ENCODE data around the gene SOCS3. TPM values are rescaled to one million over a fixed set of nuclear protein-coding genes. Genes with fewer than 3 reads are reported as not detected.
A peak's percentile ranks its signal among the peaks of the same experiment; 100 is the strongest.

The SOCS3 gene
- total RNA-seq, 1 experiment from 2014 or later = 103 TPM

GRCh38 chr17:78374631-78375274 lies 14.9 kb upstream of the SOCS3 start:
- DNase-seq = peak; percentile 68
- BruUV-seq (replicated peaks) = no TSS peak
- TF ChIP-seq EZH2phosphoT487 (IDR thresholded peaks at IDR 0.05; ENCODE audit: borderline replicate concordance, low read length) = no peak
- no peak for TF ChIP-seq CTCF (conservative IDR thresholded peaks at IDR 0.05; ENCODE audit: low read depth, low read length)
- TF ChIP-seq EZH2 (IDR thresholded peaks at IDR 0.05; ENCODE audit: low read length, unreplicated experiment) = no peak
- no peaks in the 10 kb centered on the region for H3K27me3 ChIP-seq (ENCODE audit: low read length)
- H3K4me1 ChIP-seq (ENCODE audit: insufficient read depth, low read length) = peaks cover 42% of the 10 kb centered on the region
- H4K20me1 ChIP-seq (ENCODE audit: low read length) = no peaks in the 10 kb centered on the region
- H3K4me2 ChIP-seq (ENCODE audit: low read length) = peak overlapping the region; percentile 50
- H3K4me3 ChIP-seq (ENCODE audit: low read length) = no peak overlapping the region
- POLR2A ChIA-PET (ENCODE audit: unreplicated experiment) = interaction anchor here (0.7 kb wide), 1 partner anchor 58 kb away, joined by 3 read pairs; no protein-coding TSS in a partner anchor
- CTCF ChIA-PET = no interaction called here
- peak overlapping the region; percentile 71 for H3K27ac ChIP-seq (ENCODE audit: low read length)
- no peaks in the 10 kb centered on the region for H3K9me2 ChIP-seq (replicated peaks; ENCODE audit: low read length)
- ATAC-seq = peak; percentile 20; the same call in 1 of the 2 replicates
- no peaks in the 10 kb centered on the region for H3K36me3 ChIP-seq (ENCODE audit: low read depth, low read length)
- H2AFZ ChIP-seq (ENCODE audit: low read length) = peak overlapping the region; percentile 41
- H3F3A ChIP-seq (ENCODE audit: low read length, unreplicated experiment) = peaks cover 9% of the 10 kb centered on the region
- intact Hi-C loops (cut with micrococcal nuclease) = no loop called here
- H3K79me2 ChIP-seq (ENCODE audit: low read length) = peaks cover 13% of the 10 kb centered on the region
- H3K9me3 ChIP-seq (ENCODE audit: low read length) = no peaks in the 10 kb centered on the region
- peak overlapping the region; percentile 23 for H3K9ac ChIP-seq (ENCODE audit: low read length)

- TF ChIP-seq EZH2phosphoT487 (IDR thresholded peaks at IDR 0.05; ENCODE audit: borderline replicate concordance, low read length) = no peak
- TF ChIP-seq CTCF (conservative IDR thresholded peaks at IDR 0.05; ENCODE audit: low read depth, low read length) = no peak
- TF ChIP-seq EZH2 (IDR thresholded peaks at IDR 0.05; ENCODE audit: low read length, unreplicated experiment) = no peak
- Histone ChIP-seq H3K4me2 (ENCODE audit: low read length) (peak overlapping the region; percentile 50), H3K36me3 (ENCODE audit: low read depth, low read length) (no peaks in the 10 kb centered on the region), H3K9ac (ENCODE audit: low read length) (peak overlapping the region; percentile 23), H3K27ac (ENCODE audit: low read length) (peak overlapping the region; percentile 71), H3F3A (ENCODE audit: low read length, unreplicated experiment) (peaks cover 9% of the 10 kb centered on the region), H3K9me3 (ENCODE audit: low read length) (no peaks in the 10 kb centered on the region), H3K27me3 (ENCODE audit: low read length) (no peaks in the 10 kb centered on the region), H3K79me2 (ENCODE audit: low read length) (peaks cover 7% of the 10 kb centered on the region), H4K20me1 (ENCODE audit: low read length) (no peaks in the 10 kb centered on the region), H3K4me3 (ENCODE audit: low read length) (no peak overlapping the region), H2AFZ (ENCODE audit: low read length) (peak overlapping the region; percentile 41; the same call in 1 of the 2 replicates), H3K9me2 (replicated peaks; ENCODE audit: low read length) (no peaks in the 10 kb centered on the region), H3K4me1 (ENCODE audit: insufficient read depth, low read length) (peaks cover 36% of the 10 kb centered on the region)
- DNase-seq (peak; percentile 44), ATAC-seq (no peak)
- ChIA-PET CTCF (no interaction called here), POLR2A (ENCODE audit: unreplicated experiment) (no interaction called here)
- intact Hi-C loops (cut with micrococcal nuclease) = no loop called here
- BruUV-seq (replicated peaks) = no TSS peak
These were observed 14.3 kb upstream of the SOCS3 start for GRCh38 chr17:78374189-78374588.

- ATAC-seq = no peak
- H3K9ac ChIP-seq (ENCODE audit: low read length) = no peak overlapping the region
- H3K4me2 ChIP-seq (ENCODE audit: low read length) = no peak overlapping the region
- no peak overlapping the region for H3K4me3 ChIP-seq (ENCODE audit: low read length)
- no peaks in the 10 kb centered on the region for H3K27me3 ChIP-seq (ENCODE audit: low read length)
- H3K27ac ChIP-seq (ENCODE audit: low read length) = no peak overlapping the region
- ChIA-PET POLR2A (ENCODE audit: unreplicated experiment) (no interaction called here), CTCF (no interaction called here)
- DNase-seq = no peak
- H3K9me3 ChIP-seq (ENCODE audit: low read length) = no peaks in the 10 kb centered on the region
- TF ChIP-seq EZH2phosphoT487 (IDR thresholded peaks at IDR 0.05; ENCODE audit: borderline replicate concordance, low read length) = no peak
- no peak for TF ChIP-seq CTCF (conservative IDR thresholded peaks at IDR 0.05; ENCODE audit: low read depth, low read length)
- TF ChIP-seq EZH2 (IDR thresholded peaks at IDR 0.05; ENCODE audit: low read length, unreplicated experiment) = no peak
- BruUV-seq (replicated peaks) = no TSS peak
- no peaks in the 10 kb centered on the region for H4K20me1 ChIP-seq (ENCODE audit: low read length)
- peaks cover 9% of the 10 kb centered on the region for H3F3A ChIP-seq (ENCODE audit: low read length, unreplicated experiment)
- H3K4me1 ChIP-seq (ENCODE audit: insufficient read depth, low read length) = peaks cover 34% of the 10 kb centered on the region
- no peaks in the 10 kb centered on the region for H3K36me3 ChIP-seq (ENCODE audit: low read depth, low read length)
- H2AFZ ChIP-seq (ENCODE audit: low read length) = no peak overlapping the region
- intact Hi-C loops (cut with micrococcal nuclease) = no loop called here
- H3K9me2 ChIP-seq (replicated peaks; ENCODE audit: low read length) = no peaks in the 10 kb centered on the region
- H3K79me2 ChIP-seq (ENCODE audit: low read length) = no peaks in the 10 kb centered on the region
These were observed 13.0 kb upstream of the SOCS3 start for GRCh38 chr17:78372841-78373240.

Measured in PC-3 (cell line).